CD4-positive, alpha-beta T cell treated with Interleukin-17A for 4 hours (primary cell): Measurements from ENCODE around the gene LMCD1.
"Not testable (repeated sequence)": the region's sequence is repeated elsewhere in the genome, so short reads cannot be mapped to it uniquely, and the experiment has no call there.

Experiments used
- DNase-seq: peaks from one replicate; pipeline ENCODE4 v3.0.0-alpha.2; 2020; ENCODE audit warnings: mixed read lengths

LMCD1 gene

GRCh38 chr3:8565376-8565775 lies 63.8 kb downstream of the LMCD1 start:
- no peak for DNase-seq

- no peak for DNase-seq
These were observed 66.4 kb downstream of the LMCD1 start for GRCh38 chr3:8567784-8568575.

- DNase-seq: no peak
These were observed 69.6 kb downstream of the LMCD1 start for GRCh38 chr3:8571256-8571655.

- DNase-seq: no peak
These were observed 71.8 kb downstream of the LMCD1 start for GRCh38 chr3:8573342-8573926.

- no peak for DNase-seq
These were observed 72.5 kb downstream of the LMCD1 start for GRCh38 chr3:8574040-8574669.

DNA sequence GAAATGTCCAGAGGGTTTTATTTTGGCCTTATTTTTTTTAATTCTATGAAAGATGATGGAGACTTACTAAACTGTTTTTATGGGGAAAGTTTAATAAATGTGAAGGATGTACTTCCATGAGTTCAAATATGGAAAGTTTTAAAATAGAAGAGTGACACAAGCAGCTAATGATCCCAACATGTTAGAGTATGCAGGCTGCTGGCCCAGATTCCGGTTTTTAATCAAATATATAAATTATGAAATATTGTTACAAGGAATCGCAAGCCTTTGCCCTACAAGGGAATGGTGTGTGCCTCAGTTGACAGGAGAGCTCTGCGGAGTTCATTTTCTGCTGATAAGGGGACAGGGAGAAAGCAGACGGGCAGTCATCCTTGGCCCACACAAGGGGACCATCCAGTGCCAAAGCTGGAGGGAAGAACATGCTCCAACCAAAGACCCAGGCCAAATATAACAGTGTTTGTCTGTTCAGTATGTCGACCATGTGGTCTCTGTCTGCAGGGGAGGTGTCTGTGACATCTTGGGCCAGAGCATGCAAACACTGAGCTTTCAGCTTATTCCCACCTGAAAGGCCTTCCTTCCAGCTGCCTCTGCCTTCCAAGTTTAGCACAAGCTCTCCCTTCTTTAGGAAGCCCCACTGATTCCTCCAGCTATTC lies 73.2 kb downstream of the LMCD1 start:
- DNase-seq: no peak

- DNase-seq: no peak
These were observed 73.9 kb downstream of the LMCD1 start for GRCh38 chr3:8575364-8576104.

DNA sequence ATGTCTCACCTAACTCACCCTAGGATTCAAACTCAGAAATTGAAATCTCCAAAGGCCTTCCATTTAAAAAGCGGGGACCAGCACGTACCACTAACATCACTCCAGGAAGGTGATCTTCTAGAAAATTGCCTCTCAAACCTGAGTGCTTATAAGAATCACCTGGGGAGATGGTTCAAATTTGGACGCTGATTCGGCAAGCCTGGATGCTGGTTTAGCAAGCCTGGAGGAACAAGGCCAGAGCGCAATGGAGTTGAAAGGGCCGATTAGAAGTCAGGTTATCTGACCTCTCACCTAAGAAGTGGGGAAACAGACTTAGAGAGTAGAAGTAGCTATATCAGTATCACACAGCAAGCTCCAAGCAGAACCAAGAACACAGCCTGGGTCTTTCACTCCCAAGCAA lies 74.8 kb downstream of the LMCD1 start:
- no peak for DNase-seq

DNA sequence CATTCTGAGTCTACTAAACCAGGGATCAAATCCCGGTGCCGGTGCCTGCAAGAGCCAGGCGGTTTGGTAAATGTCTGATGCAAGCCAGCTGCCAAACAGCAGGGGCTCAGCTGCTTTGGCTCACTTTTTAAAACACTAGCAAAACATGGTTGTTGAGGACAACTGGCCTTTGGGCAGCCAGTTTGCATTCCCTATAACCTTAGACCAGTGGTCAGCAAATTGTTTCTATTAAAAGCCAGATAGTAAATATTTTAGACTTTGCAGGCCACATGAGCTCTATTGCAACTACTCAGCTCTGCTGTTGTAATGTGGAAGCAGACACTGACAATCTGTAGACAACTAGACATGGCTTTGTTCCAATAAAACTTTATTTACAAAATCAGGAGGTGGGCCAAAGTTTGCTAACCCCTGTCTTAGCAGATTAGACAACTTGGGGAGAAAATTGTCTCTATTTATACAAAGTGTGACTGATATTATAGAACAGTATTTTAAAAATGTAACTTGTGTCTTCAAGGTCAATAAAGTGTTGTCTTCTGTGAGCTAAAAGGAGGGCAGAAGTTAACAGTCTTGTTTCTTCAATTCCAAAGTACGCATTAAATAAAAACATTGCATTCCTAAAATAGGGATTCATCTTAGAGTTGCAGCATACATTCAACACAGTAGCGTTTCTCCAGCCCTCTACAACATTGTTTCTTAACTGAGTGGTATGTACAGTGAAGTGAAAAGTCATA lies 75.4 kb downstream of the LMCD1 start:
- DNase-seq: no peak

GRCh38 chr3:8578282-8578681 lies 76.7 kb downstream of the LMCD1 start:
- DNase-seq: no peak

GRCh38 chr3:8579096-8579495 lies 77.5 kb downstream of the LMCD1 start:
- DNase-seq: no peak

DNA sequence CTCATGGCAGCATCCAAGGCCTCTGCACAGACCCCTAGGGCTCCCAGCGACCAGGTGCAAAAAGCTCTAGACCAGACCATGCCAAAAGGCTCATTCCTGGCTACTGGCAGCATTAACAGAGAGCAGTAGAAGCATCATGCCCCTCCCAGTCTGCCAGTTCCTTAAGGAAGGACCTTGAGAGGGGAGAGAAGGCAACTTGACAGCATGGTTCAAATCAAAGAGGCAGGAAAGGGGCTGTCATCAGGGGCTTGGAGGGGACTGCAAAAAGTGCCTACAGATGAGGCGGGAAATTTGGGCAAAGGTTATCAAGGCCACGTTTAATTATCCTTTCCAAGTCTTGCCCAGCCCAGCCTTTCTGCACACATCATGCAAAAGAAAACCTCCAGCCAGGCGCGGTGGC lies 78.3 kb downstream of the LMCD1 start:
- no peak for DNase-seq

DNA sequence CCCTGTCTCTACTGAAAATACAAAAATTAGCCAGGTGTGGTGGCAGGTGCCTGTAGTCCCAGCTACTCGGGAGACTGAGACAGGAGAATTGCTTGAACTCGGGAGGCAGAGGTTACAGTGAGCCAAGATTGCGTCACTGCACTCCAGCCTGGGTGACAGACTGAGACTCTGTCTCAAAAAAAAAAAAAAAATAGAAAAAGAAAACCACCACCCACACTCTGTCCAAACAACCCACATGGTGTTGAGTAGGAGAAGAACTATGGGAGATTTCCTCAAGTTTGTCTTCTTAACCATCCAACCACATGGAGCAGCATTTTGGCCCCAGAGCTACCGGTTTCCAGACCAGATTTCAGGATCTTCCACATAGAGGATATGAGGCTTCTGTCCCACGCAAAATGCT lies 78.8 kb downstream of the LMCD1 start:
- DNase-seq: not testable (repeated sequence)

GRCh38 chr3:8581373-8581772 lies 79.8 kb downstream of the LMCD1 start:
- DNase-seq: no peak

- no peak for DNase-seq
These were observed 80.3 kb downstream of the LMCD1 start for GRCh38 chr3:8581806-8582445.

DNA sequence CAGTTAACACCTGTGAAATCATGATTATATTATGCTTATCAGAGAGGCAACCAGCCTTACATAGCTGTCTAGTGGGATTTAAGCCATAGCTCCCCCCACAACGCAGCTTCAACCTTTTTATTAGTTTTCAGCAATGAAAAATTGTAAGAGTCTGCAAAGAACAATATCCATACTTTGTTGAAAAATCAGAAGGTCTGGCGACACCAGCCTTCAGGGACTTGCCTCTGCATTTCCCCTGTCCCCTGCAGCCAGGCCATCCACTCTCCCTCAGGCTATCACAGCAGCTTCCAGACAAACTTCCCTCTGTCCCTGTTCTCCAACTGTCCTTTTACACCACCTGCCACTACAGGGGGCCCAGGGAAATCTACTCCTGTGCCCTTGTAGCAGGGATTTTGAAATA lies 83.0 kb downstream of the LMCD1 start:
- DNase-seq: no peak

DNA sequence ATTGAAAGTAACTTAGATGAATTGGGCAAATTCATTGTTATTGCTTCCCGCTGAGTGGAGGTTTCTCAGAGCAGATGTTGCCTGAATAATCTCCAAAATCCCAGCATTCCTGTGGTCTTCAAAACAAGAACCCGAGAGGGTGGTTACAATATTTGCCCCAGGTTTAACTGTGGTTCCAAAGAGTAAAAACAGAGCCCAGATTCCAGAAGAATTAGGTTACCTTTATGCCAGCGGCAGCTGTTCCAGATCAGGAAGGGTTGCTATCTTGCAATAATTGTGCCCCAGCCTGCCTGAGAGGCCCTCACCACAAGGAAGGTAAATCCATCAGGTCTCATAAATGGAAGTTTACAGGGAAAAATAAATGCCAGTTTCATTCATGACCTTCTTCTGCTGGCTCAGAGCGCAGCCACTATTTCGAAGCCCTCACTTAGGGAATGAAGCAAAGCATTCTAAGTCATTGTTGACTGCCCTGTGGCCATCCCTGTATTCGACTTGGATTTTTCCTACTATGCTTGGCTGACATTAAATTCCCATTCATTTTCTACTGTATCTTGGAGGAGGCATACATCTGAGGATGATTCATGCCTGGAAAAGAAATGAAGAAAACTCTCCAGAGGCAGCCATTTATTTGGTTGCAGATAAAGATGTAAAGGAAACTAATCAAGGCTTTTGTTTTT lies 88.4 kb downstream of the LMCD1 start:
- DNase-seq: no peak

DNA sequence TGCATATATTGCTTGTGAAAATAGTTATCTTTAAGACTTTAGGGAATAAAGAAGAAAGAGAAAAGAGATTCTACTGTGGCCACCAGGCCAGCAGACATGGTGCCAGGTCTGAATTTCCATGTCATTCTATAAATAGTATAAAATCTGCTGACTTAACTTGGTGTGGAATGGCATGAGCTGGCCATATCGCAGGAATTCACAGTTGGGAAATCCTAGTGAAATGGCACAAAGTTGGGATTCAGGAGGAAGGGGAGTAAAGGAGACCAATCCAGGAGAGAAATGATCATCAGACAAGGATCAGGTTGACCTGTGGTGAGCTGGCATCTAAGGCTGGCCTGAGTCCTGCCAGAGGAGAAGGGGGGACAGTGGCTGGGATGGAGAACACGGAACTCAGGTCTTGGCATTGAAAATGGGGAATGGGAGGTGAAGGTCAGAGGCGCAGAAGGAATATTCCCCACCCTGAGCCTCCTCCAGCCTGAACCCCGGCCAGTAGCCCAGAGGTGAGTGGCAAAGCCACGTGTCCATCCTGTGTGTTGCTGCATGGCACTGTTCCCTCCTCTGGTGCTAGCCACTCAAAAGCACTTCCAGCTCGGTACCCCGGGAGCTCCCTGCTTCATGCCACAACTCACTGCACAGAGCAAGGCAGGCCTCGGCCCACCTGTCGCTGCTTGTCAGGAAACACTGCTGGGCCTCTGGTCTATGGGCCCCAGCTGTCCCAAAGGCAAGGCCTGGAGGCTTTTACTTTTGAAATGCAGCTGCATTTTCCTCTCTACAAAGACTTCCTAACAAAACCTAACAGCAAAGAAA lies 91.6 kb downstream of the LMCD1 start:
- DNase-seq: no peak

DNA sequence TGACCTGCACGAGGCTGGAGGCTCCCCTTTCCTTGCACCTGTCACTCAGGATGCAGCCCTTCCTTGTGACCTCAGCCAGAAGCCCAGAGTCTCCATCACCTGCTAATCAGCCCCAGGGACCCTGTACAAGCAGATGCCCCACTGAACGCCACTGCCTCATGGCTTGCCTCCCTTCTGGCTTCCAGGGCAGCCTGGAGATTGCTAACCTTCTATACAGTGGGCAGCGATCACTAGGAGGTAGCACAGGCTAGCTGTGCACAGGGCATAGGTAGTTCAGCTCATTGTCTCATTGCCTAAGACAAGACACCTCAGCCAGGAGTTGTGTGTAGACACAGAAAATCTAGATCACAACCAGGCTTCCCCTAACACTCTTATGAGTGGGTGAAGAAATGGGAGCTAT lies 93.6 kb downstream of the LMCD1 start:
- no peak for DNase-seq

- no peak for DNase-seq
These were observed 94.1 kb downstream of the LMCD1 start for GRCh38 chr3:8595695-8596115.
